Right atrium auricular region (tissue), 2 donors: ENCODE results near the gene C5orf22. TPM values are rescaled to one million over a fixed set of nuclear protein-coding genes. Genes with fewer than 3 reads are reported as not detected.

ENCODE experiments used
- DNase-seq: peaks from one replicate; pipeline ENCODE4 v3.0.0-alpha.2; 2019; ENCODE audit warnings: low spot score
- H3K27ac ChIP-seq, 2 donors: fragments of 200-600 bp; sonication (generic); 1 replicate in 1 of 2; 2 replicates in 1 of 2; pipeline ENCODE4 v1.5.1; 2016 to 2019
- H3K27me3 ChIP-seq, 2 donors: fragments of 200-600 bp; sonication (generic); one replicate each; pipeline versions ENCODE4 v1.5.1 to v1.6.0; 2017 to 2019
- H3K36me3 ChIP-seq: fragments of 200-600 bp; sonication (generic); one replicate; pipeline ENCODE4 v1.5.1; 2016
- H3K4me1 ChIP-seq, 2 donors: fragments of 200-600 bp; sonication (generic); one replicate each; pipeline versions ENCODE4 v1.5.1 to v1.6.0; 2017 to 2019
- H3K4me3 ChIP-seq, 2 donors: fragments of 200-600 bp; sonication (generic); 1 replicate in 1 of 2; 2 replicates in 1 of 2; pipeline ENCODE4 v1.5.1; 2017 to 2019; ENCODE audit warnings: mild to moderate bottlenecking in 1 of 2, moderate library complexity in 1 of 2
- H3K9me3 ChIP-seq, 2 donors: fragments of 200-600 bp; sonication (generic); one replicate each; pipeline ENCODE4 v1.5.1; 2019
- CTCF ChIP-seq, 2 donors: fragments of 200-600 bp; sonication (generic); IDR thresholded peaks; one replicate each; pipeline ENCODE4 v1.5.1; 2019; ENCODE audit warnings: antibody characterized with exemption in 2 of 2
- total RNA-seq, 2 donors: library from RNA; depleted of rRNA; stranded (reverse); fragments of >200 nt; gene quantifications; one replicate each; pipeline ENCODE4 v1.1.0, GENCODE V29; 2016

Gene C5orf22
- total RNA-seq, 2 donors from 2014 or later, result 11.3 to 18.8 TPM

DNA sequence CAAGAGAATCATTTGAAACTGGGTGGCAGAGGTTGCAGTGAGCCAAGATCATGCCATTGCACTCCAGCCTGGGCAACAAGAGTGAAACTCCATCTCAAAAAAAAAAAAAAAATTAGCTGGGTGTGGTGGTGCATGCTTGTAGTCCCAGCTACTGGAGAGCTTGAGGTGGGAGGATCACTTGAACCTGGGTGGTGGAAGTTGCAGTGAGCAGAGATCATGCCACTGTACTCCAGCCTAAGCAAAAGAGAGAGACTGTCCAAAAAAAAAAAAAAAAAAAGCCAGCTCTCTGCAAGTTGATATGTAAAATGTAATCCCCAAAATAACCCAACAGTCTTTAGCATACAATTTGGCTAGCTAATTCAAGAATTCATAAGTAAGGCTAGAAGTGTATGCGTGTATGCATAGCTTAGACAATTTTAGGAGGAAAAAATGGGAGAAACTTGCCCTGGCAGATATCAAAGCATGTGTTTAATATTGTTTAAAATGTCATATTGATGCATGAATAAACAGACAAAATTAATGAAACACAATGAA, 36.3 kb downstream of the C5orf22 start:
- Histone ChIP-seq H3K4me3 (no peak overlapping the region), H3K4me1 (peaks cover 0 to 3% of the 10 kb centered on the region in 2 donors), H3K27ac (no peak overlapping the region), H3K9me3 (no peaks in the 10 kb centered on the region), H3K27me3 (no peaks in the 10 kb centered on the region), H3K36me3 (no peaks in the 10 kb centered on the region)
- no peak for DNase-seq
- no peak for TF ChIP-seq CTCF (IDR thresholded peaks at IDR 0.05)

DNA sequence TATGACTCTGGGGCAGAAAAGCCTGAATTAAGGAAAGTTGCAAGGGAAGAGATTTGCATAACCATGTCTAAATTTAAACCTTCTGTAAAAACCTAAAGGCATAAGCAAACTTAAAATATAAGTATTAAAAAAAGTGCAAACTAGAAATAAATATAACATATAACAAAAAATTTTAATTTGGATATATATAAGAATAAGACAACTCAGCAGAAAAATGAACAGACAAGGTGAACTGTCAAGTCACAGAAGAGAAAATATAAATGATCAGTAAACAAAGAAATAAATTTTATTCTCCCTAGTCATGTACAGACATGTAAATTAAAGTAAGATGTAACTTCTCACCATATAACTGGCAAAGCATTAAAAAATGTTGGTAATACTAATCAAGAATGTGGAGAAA, 37.0 kb downstream of the C5orf22 start:
- H3K9me3 ChIP-seq, result no peaks in the 10 kb centered on the region
- no peak for TF ChIP-seq CTCF (IDR thresholded peaks at IDR 0.05)

GRCh38 chr5:31573494-31574142, 41.5 kb downstream of the C5orf22 start:
- TF ChIP-seq CTCF (IDR thresholded peaks at IDR 0.05), result no peak

More for the DNA sequence above, 37.0 kb downstream of the C5orf22 start:
- no peak for DNase-seq
- no peak overlapping the region for H3K4me3 ChIP-seq
- no peaks in the 10 kb centered on the region for H3K4me1 ChIP-seq
- H3K36me3 ChIP-seq, result no peaks in the 10 kb centered on the region
- H3K27me3 ChIP-seq, result no peaks in the 10 kb centered on the region
- H3K27ac ChIP-seq, result no peak overlapping the region

DNA sequence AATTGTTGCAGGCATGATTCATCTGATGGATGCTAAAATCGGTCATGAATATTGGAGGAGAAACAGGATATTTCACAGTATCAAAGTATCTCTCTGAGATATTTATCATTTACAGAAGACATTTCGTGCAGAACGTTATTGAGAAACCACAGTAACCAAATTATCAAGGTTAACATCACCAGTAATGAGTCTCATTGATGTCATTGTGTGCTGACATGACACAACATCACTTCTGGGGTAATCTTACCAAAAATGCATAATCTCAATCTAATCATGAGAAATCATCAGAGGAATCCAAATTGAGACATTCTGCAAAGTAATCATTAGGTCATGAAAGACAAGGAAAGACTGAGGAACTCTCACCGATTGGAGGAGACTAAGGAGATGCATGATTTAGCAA, 42.7 kb downstream of the C5orf22 start:
- no peak overlapping the region for H3K27ac ChIP-seq
- DNase-seq, result no peak
- no peaks in the 10 kb centered on the region for H3K27me3 ChIP-seq
- TF ChIP-seq CTCF (IDR thresholded peaks at IDR 0.05), result no peak
- no peaks in the 10 kb centered on the region for H3K36me3 ChIP-seq
- no peaks in the 10 kb centered on the region for H3K4me1 ChIP-seq
- H3K9me3 ChIP-seq, result no peaks in the 10 kb centered on the region
- H3K4me3 ChIP-seq, result no peak overlapping the region

More at GRCh38 chr5:31573494-31574142, 41.5 kb downstream of the C5orf22 start:
- no peak overlapping the region for H3K4me3 ChIP-seq
- DNase-seq, result no peak
- H3K9me3 ChIP-seq, result no peaks in the 10 kb centered on the region
- no peak overlapping the region for H3K27ac ChIP-seq
- H3K27me3 ChIP-seq, result no peaks in the 10 kb centered on the region
- no peaks in the 10 kb centered on the region for H3K36me3 ChIP-seq
- H3K4me1 ChIP-seq, result no peaks in the 10 kb centered on the region

- no peaks in the 10 kb centered on the region for H3K9me3 ChIP-seq
- no peaks in the 10 kb centered on the region for H3K36me3 ChIP-seq
- no peak for TF ChIP-seq CTCF (IDR thresholded peaks at IDR 0.05)
- no peaks in the 10 kb centered on the region for H3K27me3 ChIP-seq
- no peak for DNase-seq
- H3K27ac ChIP-seq, result no peak overlapping the region
- H3K4me1 ChIP-seq, result no peaks in the 10 kb centered on the region
- H3K4me3 ChIP-seq, result no peak overlapping the region
Measured at GRCh38 chr5:31577438-31577837, 45.3 kb downstream of the C5orf22 start.

GRCh38 chr5:31579558-31579957, 47.5 kb downstream of the C5orf22 start:
- Histone ChIP-seq H3K9me3 (no peaks in the 10 kb centered on the region), H3K27ac (no peak overlapping the region), H3K36me3 (no peaks in the 10 kb centered on the region), H3K4me3 (no peak overlapping the region), H3K27me3 (no peaks in the 10 kb centered on the region), H3K4me1 (no peaks in the 10 kb centered on the region)
- no peak for DNase-seq
- TF ChIP-seq CTCF (IDR thresholded peaks at IDR 0.05), result no peak
